ENCODE results near the gene ZNF414.

- TF ChIP-seq CTCF (IDR thresholded peaks at IDR 0.05): no peak
- no peak for TF ChIP-seq POLR2A (IDR thresholded peaks at IDR 0.05)
Observed at GRCh38 chr19:8486661-8487136, 27.3 kb downstream of the ZNF414 start.
